ENCODE measurements around the gene AKR7A2.

DNA sequence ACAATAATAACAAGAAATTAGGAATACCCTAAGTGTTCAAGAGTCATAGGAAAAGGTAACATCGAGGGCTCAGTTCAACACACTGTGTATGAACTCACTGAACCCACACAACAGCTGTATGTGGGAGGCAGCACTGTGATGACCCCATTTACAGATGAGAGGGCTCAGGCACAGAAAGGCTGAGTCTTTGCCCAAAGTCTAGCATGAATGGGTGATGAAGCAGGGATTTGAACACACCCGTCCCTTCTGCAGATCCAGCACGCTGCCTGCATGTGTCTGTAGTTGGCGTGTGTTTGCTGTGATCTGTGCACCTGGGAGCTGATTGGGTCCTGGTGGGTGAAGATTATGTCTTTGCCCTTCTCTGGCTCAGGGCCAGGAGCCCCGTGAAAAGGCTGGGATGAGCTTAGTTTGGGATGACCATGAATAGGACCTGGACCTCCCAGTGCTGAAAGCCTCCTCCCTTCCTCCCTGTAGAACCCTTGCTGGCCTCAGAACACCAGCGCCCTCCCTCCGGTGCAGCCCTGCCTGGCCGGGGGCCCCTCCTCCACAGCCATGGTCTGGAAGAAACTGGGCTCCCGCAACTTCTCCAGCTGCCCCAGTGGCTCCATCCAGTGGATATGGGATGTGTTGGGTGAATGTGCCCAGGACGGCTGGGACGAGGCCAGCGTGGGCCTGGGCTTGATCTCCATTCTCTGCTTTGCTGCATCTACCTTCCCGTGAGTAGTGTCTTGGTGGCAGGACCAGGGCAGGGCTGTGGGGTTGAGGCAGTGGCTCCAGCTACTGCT, 5.4 kb upstream of the AKR7A2 start:
- no peak for TF ChIP-seq CTCF (IDR thresholded peaks at IDR 0.05)
- no peak for TF ChIP-seq POLR2A (IDR thresholded peaks at IDR 0.05)

All from thyroid gland (tissue), 4 donors.